NOMO-1 treated with dmso at 0.1 percent for 144 hours (cell line): Measurements from ENCODE around the gene DNAH9.

Experiments used
- DNase-seq: peaks from one replicate; lab custom pipeline; 2025; ENCODE audit not compliant: unreplicated experiment; lab: John Stamatoyannopoulos, UW

DNAH9 gene

DNA sequence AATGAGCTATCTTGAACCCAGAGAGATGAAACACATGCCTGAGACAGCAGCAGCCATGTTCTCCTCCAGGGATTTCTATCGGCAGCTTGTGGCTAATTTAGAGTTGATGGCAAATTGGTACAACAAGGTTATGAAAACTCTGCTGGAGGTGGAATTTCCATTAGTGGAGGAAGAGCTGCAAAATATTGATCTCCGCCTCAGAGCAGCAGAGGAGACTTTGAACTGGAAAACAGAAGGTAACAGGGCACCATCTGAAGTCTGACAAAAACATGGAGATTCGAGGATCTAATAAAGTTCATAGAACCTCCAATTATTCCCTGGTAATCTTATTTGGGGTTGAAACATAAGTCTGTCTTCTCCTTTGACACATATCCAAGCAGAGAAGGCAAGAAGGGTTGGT lies 52.8 kb downstream of the DNAH9 start:
- DNase-seq = no peak

DNA sequence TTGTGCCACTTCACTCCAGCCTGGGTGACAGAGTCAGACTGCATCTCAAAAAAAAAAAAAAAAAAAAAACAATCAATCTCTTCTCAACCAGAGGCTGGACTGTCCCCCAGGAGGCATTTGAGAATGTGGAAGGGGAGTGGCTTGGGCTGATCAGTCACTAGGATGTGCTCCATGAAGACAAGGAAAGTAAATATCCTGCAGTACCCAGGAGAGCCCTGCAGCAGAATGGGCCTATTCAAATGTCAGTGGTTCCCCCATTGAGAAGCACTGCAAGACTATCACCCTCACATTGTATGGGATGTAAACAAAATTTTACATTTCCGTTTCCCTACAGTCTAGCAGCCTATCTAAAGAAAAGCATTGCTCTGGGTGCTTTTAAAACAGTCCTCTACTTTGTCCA lies 70.3 kb downstream of the DNAH9 start:
- no peak for DNase-seq

DNA sequence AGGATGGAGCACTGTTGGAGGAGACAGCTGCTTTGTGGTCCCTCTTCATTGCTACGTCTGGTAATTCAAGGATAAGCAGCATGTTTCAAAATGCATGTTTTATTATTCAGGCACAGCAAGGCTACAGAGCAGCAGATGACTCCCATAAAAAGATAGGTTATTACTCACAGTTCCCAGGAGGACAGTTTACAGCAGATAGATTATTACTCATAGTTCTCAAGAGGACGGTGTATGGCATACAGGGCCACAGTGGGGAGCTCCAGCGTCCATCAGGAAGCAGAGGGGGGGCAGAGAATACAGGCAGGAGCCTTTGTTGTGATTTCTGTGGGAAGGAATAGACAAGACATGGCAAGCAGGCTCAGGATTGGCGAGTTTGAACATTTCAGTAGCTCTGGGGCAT lies 72.9 kb downstream of the DNAH9 start:
- no peak for DNase-seq

DNA sequence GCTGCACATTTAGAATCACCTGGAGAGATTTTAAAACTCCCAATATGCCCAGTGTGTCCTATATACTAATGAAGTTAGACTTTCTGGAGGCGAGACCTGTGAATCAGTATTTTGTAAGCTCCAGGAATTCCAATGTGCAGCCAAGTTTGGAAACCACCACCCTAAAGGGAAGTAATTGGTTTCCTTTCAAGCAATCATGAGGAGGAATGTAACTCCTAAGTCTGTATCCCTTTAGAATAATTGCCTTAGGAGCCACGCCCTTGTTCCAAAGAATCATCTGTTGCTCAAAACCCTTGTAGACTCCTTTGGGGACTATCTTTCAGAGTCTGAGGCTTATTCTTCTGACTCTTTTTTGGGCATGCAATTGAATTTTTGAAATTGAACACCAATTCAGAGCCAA lies 84.4 kb downstream of the DNAH9 start:
- DNase-seq = no peak

DNA sequence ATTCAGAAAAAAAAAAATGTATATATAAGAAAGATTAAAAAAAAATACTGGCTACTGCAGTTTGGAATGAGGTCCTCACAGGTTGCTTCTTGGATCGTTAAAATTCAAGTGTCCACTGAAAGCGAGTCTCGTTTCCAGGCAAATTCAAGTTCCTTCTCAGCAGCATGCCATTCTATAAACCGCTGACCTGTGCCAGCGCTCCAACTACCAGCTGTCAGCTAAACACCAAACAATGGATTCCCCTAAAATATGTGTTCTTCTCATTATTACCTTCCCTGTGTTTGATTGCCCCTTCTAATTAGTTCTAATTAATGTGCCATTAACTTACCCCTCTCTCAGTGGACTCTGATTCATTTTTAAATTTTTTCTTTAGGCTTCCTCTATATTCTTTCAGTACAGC lies 92.4 kb downstream of the DNAH9 start:
- DNase-seq = no peak

DNA sequence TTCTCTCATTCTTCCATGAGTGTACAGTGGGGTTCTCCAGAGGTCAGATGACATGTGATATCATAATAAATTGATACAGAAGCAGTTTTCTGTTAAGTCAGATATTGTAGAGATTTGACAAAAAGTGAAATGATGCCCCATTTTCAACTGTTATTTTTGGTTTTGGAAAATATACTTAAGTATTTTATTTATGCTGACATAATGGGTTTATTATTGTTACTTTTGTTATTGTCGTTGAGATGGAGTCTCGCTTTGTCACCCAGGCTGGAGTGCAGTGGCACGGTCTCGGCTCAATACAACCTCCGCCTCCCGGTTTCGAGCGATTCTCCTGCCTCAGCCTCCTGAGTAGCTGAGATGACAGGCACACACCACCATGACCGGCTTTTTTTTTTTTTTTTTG lies 94.4 kb downstream of the DNAH9 start:
- DNase-seq = no peak

DNA sequence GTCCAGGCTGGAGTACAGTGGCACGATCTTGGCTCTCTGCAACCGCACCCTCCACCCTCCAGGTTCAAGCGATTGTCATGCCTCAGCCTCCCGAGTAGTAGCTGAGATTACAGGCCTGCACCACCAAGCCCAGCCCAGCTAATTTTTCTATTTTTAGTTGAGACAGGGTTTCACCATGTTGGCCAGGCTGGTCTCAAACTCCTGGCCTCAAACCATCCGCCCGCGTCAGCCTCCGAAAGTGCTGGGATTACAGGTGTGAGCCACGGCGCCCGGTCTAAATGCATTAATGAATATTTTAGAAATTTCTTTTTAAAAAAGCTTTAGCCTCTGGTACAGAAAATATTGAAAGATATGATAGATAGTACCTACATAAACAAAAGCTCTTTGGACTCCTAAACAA lies 95.0 kb downstream of the DNAH9 start:
- no peak for DNase-seq

DNA sequence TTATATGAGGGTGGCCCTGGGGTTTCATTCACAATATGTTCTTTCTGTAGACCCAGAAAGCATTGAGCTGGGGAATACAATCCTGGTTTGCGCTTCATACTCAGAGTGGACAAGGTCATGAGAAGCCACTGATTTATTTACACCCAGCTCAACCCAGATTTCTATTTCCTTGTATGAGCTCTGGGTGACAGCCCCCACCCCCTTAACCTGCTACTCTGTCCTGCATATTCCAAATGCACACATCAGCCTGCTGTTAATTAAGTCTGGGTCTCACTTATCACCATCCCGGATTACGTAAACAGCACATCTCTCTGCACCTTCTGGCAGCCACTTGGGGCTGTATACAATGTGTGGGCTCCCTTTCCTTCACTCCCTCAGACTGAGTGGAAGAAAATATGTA lies 102.4 kb downstream of the DNAH9 start:
- DNase-seq = no peak

DNA sequence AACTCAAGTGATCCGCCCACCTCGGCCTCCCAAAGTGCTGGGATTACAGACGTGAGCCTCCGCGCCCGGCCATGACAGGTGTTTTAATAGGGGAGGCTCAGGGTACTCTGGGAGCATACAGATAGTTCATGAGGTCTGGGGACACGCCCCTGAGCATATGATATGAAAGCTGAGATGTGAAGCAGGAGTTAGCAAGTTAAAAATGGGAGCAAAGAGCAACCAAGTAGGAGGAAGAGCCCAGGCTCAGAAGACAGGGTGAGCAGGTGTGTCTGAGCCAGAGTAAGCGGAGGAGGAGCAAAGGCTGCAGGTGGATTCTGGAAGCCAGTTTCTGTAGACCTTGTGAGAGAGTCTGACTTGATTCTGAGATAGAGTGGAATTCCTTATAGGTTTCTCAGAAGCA lies 103.6 kb downstream of the DNAH9 start:
- no peak for DNase-seq

DNA sequence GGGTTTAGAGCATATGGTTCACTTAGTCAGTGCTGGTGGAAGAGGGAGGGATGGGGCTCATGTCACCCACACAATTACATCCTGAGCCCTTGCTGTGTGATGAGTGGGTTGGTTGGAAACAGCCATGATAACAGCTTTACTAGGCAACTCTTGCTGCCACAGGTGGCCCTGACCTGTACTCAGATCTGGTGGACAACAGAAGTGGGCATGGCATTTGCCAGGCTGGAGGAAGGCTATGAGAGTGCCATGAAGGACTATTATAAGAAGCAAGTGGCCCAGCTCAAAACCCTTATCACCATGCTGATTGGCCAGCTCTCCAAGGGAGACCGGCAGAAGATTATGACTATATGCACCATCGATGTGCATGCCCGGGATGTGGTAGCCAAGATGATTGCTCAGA lies 105.8 kb downstream of the DNAH9 start:
- no peak for DNase-seq

DNA sequence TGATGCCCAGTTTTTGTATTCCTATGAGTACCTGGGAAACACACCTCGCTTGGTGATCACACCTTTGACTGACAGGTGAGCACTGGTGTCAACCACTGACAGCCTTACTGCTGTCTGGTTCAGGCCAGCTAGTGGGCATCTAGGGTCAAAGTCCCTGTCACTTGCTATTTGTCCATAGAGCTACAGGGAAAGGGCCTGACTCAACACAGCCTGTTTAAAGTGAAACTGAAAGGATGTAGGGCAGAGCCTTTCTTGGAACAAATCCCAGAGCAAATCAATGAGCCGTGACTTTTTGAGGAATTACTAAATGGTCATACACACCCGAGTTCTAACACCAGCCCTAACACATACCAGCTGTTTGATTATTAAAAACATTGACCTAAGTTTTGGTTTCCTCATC lies 106.8 kb downstream of the DNAH9 start:
- DNase-seq = no peak

DNA sequence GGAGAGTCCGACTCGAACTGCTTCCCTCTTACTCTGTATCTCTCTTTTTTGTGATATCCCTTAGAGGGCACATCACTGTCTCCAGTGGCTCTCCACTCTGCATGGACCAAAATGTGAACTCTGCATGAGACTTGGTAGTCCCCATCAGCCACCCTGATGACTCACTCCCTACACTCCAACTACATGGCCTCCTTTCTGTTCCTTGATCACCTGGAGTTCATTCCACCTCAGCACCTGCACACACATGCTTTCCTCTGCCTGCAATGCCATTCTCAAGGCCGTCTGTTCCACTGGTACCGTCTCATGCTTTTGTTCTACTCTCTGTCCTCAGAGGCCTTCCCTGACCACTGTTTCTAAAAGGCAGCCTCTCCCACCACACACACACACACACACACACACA lies 109.3 kb downstream of the DNAH9 start:
- no peak for DNase-seq

DNA sequence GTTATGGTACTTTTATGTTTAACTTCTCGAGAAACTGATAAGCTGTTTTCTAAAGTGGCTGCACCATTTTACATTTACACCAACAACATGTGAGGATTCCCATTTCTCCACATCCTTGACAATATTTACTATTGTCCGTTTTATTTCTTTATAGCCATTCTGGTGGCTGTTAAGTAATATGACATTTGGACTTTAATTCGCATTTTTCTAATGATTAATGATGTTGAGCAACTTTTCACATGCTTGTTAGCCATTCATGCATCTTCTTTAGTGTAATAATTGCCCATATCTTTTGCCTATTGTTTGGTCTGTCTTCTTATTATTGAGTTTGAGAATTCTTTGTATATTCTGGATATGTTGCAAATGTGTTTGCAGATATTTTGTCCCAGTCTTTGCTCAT lies 114.2 kb downstream of the DNAH9 start:
- DNase-seq = no peak

DNA sequence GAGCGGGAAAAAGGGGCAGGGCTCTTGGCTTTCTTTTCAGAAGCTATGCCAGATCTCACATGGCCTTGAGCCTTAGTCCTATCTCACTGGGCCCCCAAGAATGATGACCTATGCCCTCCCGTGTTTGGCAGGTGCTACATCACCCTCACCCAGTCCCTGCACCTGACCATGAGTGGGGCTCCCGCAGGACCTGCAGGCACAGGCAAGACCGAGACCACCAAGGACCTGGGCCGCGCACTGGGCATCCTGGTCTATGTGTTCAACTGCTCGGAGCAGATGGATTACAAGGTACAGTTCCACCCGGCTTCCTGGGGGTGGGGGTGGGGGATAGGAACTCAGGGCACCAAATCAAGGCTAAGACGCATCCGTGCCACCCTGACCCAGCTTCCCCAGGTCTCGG lies 120.9 kb downstream of the DNAH9 start:
- no peak for DNase-seq

DNA sequence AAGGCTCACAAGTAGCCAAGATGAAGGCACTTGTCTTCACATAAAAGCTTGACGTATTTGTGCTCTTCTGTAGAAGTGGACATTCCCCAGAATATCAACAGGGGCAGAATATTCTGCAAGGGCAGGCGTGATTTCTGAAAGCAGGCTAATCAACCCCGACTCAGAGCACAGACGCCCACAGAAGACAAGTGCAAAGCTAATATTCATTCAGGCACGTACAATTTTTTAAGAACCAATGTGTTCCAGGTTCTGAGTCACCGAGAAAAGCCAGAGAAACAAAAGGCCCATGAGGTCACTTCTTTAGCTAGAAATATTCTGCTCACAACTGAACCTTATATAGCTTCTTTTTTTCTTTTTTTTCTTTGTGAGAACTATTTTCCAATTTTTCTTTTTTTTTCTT lies 121.6 kb downstream of the DNAH9 start:
- DNase-seq = no peak

DNA sequence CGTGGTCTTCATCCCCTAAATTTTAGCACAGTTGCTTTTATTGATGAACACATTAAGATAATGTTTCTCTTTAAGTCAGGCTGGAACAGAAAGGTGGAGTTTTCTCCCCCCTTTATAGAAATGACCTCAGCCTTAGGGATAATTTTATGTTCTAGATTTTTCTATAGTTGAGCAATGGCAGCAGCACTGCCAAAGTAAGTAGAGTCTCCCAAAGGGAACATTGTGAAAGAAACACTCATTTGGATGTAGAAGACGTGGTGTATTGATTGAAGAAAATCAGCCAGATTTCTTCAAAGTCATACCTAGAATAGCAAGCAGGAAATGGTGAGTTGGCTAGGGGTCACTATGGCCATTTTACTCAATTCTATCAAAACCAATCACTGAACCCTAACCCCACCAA lies 122.5 kb downstream of the DNAH9 start:
- DNase-seq = no peak

DNA sequence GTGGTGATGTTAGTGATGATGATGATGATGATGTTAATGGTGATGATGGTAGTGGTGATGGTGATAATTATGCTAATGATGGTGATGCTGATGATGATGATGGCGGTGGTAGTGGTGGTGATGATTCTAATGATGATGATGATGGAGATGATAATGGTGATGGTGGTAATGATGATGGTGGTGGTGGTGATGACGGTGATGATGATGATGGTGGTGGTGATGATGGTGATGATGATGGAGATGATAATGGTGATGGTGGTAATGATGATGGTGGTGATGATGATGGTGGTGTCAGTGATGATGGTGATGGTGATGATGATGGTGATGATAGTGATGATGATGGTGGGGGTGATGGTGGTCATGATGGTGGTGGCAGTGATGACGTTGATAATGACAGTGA lies 132.5 kb downstream of the DNAH9 start:
- DNase-seq = no peak

DNA sequence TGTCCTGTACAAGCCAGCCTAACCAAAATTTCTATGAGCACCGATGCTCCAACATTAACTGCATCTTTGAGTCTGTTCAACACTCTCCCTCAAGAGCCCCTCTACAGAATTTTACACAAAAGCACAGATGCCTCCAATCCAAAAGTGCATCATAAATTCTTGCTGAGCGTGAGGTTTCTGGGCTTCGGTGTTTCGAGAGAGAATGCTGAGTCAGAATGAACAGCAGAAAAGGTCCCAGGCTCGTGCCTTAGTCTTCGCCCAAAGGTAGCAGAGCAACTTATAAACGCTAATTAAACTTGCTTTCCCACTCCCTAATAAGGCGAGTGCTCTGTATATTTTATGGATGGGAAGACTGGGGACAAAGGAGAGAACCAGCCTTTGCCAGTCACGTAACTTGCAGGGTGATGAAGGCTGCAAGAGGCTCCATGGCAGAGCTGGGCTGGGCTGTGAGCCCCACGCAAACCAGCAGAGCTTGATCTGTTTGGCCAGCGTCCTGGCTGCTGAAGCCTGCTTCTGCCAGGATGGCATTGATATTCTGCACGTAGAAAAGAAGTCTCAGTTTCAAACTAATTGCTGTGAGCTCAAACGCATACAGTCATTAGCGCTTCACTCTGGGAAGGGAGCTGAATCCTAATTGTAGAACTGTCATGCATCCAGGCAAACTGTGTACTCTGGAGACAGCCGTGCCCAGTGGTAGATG lies 138.5 kb downstream of the DNAH9 start:
- no peak for DNase-seq

DNA sequence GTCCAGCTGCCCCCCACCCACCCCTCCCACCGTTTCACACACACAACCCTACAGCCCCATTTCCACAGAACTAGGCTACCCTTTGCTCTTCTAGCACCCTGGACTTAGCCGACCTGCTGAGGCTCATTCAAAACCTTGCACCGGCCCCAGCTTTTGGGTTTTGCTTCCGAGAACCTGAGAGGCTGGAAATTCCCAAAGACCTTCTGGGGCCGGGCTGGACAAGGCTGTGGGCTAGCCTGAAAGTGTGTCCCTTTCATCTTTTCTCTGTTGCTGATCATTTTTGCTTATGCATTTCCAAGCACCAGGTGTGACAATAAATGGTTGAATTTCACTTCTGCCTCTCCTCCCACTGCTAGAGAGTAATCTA lies 139.0 kb downstream of the DNAH9 start:
- no peak for DNase-seq

DNA sequence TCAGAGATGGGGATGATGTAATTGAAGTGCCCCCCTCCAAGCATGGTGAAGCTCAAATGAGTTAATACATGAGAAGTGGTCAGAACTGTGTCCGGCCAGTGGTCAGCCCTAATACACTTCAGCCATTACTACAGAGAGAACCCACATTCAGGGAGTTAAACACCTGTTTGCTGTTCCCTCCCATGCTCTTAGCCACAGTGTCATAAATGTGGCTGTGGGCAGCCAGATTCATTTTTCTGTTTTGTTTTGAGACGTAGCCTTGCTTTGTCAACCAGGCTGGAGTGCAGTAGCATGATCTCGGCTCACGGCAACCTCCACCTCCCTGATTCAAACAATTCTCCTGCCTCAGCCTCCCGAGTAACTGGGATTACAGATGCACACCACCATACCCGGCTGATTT lies 139.9 kb downstream of the DNAH9 start:
- no peak for DNase-seq

DNA sequence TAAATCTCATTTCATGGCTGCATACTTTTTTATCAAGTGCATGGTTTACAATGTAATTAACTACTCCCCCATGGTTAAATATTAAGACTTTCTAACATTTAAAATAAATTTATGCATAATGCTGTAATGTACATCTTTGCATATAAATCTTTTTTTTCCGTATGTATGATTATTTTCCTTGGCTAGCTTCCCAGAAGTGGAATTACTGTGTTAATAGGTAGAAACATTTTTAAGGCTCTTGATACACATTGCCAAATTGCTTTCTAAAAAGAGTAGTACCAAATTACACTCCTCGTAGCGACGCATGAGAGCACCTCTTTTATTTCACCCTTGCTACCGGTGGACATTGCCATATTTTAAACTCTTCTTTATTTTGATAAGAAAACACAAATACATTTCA lies 141.1 kb downstream of the DNAH9 start:
- DNase-seq = no peak

DNA sequence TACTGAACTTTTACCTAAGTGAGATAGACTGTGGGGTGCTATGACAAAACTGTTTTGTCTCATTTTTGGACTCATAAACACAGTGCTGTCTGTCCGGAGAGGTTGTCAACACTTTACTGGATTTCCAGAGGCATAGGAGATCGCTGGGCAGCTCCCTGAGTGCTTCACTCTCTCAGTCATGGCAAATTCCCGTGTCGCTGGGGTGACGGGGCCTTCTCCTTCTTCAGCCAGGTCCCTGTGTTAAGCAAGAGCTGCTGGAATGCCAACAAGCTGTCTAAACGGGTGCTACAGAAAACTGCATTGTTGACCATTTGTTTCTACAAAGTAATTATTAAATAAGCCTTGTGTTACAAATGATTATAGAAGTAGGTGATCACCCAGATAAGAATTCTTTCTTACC lies 141.6 kb downstream of the DNAH9 start:
- DNase-seq = no peak

DNA sequence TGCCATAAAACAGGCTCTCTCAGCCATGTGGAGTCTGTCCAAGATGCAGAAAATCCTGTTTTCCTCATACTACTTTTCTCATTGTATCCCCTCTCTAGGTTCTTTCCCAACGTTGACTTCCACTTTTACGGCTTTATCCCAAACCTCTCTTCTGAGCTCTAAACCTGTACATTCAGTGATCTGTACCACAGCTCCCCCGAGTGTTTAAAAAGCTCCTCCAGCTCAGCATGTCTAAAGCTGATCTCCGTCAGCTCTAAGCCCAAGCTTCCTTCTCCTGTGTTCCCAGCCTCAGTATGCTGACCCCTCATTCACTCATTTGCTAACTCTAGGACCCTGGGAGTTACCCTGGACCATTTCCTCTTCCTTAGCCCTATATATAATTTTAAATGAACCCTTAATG lies 144.6 kb downstream of the DNAH9 start:
- no peak for DNase-seq

DNA sequence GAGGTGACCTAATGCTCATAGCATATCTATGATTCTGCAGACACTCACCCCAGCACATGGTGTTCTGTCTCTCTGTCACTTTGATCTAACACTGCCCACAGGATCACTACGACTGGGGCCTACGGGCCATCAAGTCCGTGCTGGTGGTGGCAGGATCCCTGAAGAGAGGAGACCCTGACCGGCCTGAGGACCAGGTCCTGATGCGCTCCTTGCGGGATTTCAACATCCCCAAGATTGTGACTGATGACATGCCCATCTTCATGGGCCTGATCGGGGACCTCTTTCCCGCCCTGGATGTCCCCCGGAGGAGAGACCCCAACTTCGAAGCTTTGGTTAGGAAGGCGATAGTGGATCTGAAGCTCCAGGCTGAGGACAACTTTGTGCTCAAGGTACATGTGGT lies 146.4 kb downstream of the DNAH9 start:
- no peak for DNase-seq
